OCI-LY1 (cell line): Measurements from ENCODE around the gene ACE.

Experiments
- H2AFZ ChIP-seq: fragments of 200-600 bp; sonication (generic), shearing (Covaris generic); 2 replicates; pipeline ENCODE4 v1.6.0; 2014; ENCODE audit warnings: antibody characterized with exemption, mild to moderate bottlenecking, low read length
- H3F3A ChIP-seq: fragments of 200-600 bp; sonication (generic), shearing (Covaris generic); 2 replicates; pipeline ENCODE4 v1.6.0; 2014; ENCODE audit warnings: mild to moderate bottlenecking, antibody characterized with exemption, low read length, moderate library complexity; ENCODE audit not compliant: insufficient read depth
- H3K27ac ChIP-seq: fragments of 200-600 bp; sonication (generic); 2 replicates; pipeline ENCODE4 v1.5.1; 2014; ENCODE audit warnings: low read length, mixed run types, mild to moderate bottlenecking, low read depth; ENCODE audit not compliant: poor library complexity, severe bottlenecking
- H3K27me3 ChIP-seq: fragments of 200-600 bp; sonication (generic); 2 replicates; pipeline ENCODE4 v1.6.0; 2014; ENCODE audit warnings: antibody characterized with exemption, mild to moderate bottlenecking, low read length, moderate library complexity; ENCODE audit not compliant: insufficient read depth
- H3K36me3 ChIP-seq: fragments of 200-600 bp; sonication (generic); 2 replicates; pipeline ENCODE4 v1.6.1; 2014; ENCODE audit warnings: mild to moderate bottlenecking, antibody characterized with exemption, low read length, moderate library complexity, mixed read lengths; ENCODE audit not compliant: insufficient read depth
- H3K4me1 ChIP-seq: fragments of 200-600 bp; sonication (generic); 2 replicates; pipeline ENCODE4 v1.5.1; 2014; ENCODE audit warnings: mild to moderate bottlenecking, low read length, moderate library complexity; ENCODE audit not compliant: insufficient read depth, severe bottlenecking
- H3K4me2 ChIP-seq: fragments of 200-600 bp; sonication (generic), shearing (Covaris generic); 2 replicates; pipeline ENCODE4 v1.6.1; 2014; ENCODE audit warnings: low read length
- H3K4me3 ChIP-seq: fragments of 200-600 bp; sonication (generic); 2 replicates; pipeline ENCODE4 v1.5.1; 2014; ENCODE audit warnings: low read length, low read depth, mild to moderate bottlenecking, mixed read lengths; ENCODE audit not compliant: poor library complexity, severe bottlenecking
- H3K79me2 ChIP-seq: fragments of 200-600 bp; shearing (Covaris generic); 2 replicates; pipeline ENCODE4 v1.6.1; 2016; ENCODE audit warnings: mixed run types, low read length, mixed read lengths; ENCODE audit not compliant: insufficient read depth
- H3K9ac ChIP-seq: fragments of 200-600 bp; sonication (generic), shearing (Covaris generic); 2 replicates; pipeline ENCODE4 v1.6.1; 2014; ENCODE audit warnings: mild to moderate bottlenecking, low read length, mixed read lengths
- H3K9me2 ChIP-seq: fragments of 200-600 bp; sonication (generic), shearing (Covaris generic); 2 replicates; pipeline ENCODE4 v1.6.1; 2014; ENCODE audit warnings: low read depth, mild to moderate bottlenecking, low read length, mixed read lengths
- H3K9me3 ChIP-seq: fragments of 200-600 bp; shearing (Covaris generic); 2 replicates; pipeline ENCODE4 v1.6.1; 2014; ENCODE audit warnings: low read length, mixed read lengths
- H4K20me1 ChIP-seq: fragments of 200-600 bp; sonication (generic), shearing (Covaris generic); 2 replicates; pipeline ENCODE4 v1.6.0; 2016; ENCODE audit warnings: mild to moderate bottlenecking, low read length; ENCODE audit not compliant: insufficient read depth
- CTCF ChIP-seq: fragments of 200-600 bp; sonication (generic), shearing (Covaris generic); IDR thresholded peaks from 2 replicates; pipeline ENCODE4 v1.5.1; 2017; ENCODE audit warnings: mild to moderate bottlenecking, antibody characterized with exemption, low read length, moderate library complexity, mixed read lengths
- EZH2 ChIP-seq: fragments of 200-600 bp; sonication (generic), shearing (Covaris generic); IDR thresholded peaks from 2 replicates; pipeline ENCODE4 v1.8.0; 2017; ENCODE audit warnings: borderline replicate concordance, mixed run types, mild to moderate bottlenecking, antibody characterized with exemption, low read length, moderate library complexity, mixed read lengths

The ACE gene

GRCh38 chr17:63486317-63487013 lies 9.6 kb downstream of the ACE start:
- no peaks in the 10 kb centered on the region for H3F3A ChIP-seq

DNA sequence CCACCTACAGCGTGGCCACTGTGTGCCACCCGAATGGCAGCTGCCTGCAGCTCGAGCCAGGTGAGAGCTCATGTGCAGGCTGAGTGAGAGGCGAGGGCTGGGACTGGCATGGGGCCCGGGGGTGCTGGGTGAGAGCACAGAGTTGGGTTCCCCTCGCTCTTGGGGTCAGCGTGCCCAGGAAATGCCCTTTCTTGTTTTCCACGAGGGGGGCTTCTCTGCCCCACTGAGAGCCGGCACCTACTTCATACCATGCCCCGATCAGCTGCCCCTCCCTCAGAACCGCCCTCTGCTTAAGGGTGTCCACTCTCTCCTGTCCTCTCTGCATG lies 10.1 kb downstream of the ACE start:
- H3K4me1 ChIP-seq: peaks cover 5% of the 10 kb centered on the region
- H3K36me3 ChIP-seq: no peaks in the 10 kb centered on the region
- no peaks in the 10 kb centered on the region for H4K20me1 ChIP-seq
- H3K27me3 ChIP-seq: no peaks in the 10 kb centered on the region; the same call in 1 of the 2 replicates
- no peaks in the 10 kb centered on the region for H3K9me2 ChIP-seq
- H2AFZ ChIP-seq: no peak overlapping the region
- H3K4me2 ChIP-seq: peak overlapping the region; percentile 12; the same call in 1 of the 2 replicates
- H3F3A ChIP-seq: no peaks in the 10 kb centered on the region
- no peak overlapping the region for H3K27ac ChIP-seq
- H3K79me2 ChIP-seq: no peaks in the 10 kb centered on the region
- H3K9me3 ChIP-seq: no peaks in the 10 kb centered on the region
- H3K4me3 ChIP-seq: no peak overlapping the region
- TF ChIP-seq EZH2: no peak
- TF ChIP-seq CTCF: no peak
- H3K9ac ChIP-seq: no peak overlapping the region

More at GRCh38 chr17:63486317-63487013, 9.6 kb downstream of the ACE start:
- no peak overlapping the region for H3K4me3 ChIP-seq
- H3K9me2 ChIP-seq: no peaks in the 10 kb centered on the region
- no peak overlapping the region for H3K9ac ChIP-seq
- no peaks in the 10 kb centered on the region; the same call in 1 of the 2 replicates for H3K27me3 ChIP-seq
- H3K79me2 ChIP-seq: no peaks in the 10 kb centered on the region
- H3K4me1 ChIP-seq: peaks cover 5% of the 10 kb centered on the region
- peak overlapping the region; percentile 12; the same call in 1 of the 2 replicates for H3K4me2 ChIP-seq
- no peaks in the 10 kb centered on the region for H3K36me3 ChIP-seq
- no peak overlapping the region for H2AFZ ChIP-seq
- H3K27ac ChIP-seq: no peak overlapping the region
- no peak for TF ChIP-seq CTCF
- TF ChIP-seq EZH2: no peak
- no peaks in the 10 kb centered on the region for H3K9me3 ChIP-seq
- H4K20me1 ChIP-seq: no peaks in the 10 kb centered on the region

GRCh38 chr17:63488851-63489250 lies 12.0 kb downstream of the ACE start:
- H3K27ac ChIP-seq: no peak overlapping the region
- peaks cover 5% of the 10 kb centered on the region for H3K4me1 ChIP-seq
- H4K20me1 ChIP-seq: no peaks in the 10 kb centered on the region
- H3K27me3 ChIP-seq: no peaks in the 10 kb centered on the region; the same call in 1 of the 2 replicates
- no peaks in the 10 kb centered on the region for H3K79me2 ChIP-seq
- no peak overlapping the region for H3K4me3 ChIP-seq
- H3K9me2 ChIP-seq: no peaks in the 10 kb centered on the region
- no peak overlapping the region for H3K9ac ChIP-seq
- H3K36me3 ChIP-seq: no peaks in the 10 kb centered on the region
- no peaks in the 10 kb centered on the region for H3F3A ChIP-seq
- no peak for TF ChIP-seq CTCF
- no peak for TF ChIP-seq EZH2
- H2AFZ ChIP-seq: no peak overlapping the region
- no peaks in the 10 kb centered on the region for H3K9me3 ChIP-seq
- no peak overlapping the region for H3K4me2 ChIP-seq
